GM18909 (cell line): ENCODE data around the gene TLE2.
A peak's percentile ranks its signal among the peaks of the same experiment; 100 is the strongest.

Experiments
- ATAC-seq: cut with Tn5 transposase; IDR thresholded peaks from one replicate; pipeline ENCODE4 v1.9.1; 2021; ENCODE audit warnings: mild to moderate bottlenecking; ENCODE audit not compliant: unreplicated experiment, poor library complexity

The TLE2 gene

DNA sequence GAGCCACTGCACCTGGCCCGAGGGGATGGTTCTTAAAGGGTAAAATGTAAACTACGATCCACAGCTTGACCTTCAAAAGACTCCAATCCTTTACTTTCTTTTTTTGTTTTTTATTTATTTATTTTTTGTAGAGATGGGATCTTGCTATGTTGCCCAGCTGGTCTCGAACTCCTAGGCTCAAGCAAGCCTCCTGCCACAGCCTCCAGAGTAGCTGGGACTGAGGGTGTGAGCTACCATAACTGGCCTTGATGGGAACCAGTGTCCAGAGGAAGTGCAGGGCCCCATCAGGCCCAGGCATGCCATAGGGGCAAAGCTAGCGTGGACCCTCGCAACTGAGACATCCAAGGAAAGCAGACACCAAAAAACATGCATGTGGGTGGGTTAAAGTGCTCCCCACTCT, 66.0 kb downstream of the TLE2 start:
- no peak for ATAC-seq

DNA sequence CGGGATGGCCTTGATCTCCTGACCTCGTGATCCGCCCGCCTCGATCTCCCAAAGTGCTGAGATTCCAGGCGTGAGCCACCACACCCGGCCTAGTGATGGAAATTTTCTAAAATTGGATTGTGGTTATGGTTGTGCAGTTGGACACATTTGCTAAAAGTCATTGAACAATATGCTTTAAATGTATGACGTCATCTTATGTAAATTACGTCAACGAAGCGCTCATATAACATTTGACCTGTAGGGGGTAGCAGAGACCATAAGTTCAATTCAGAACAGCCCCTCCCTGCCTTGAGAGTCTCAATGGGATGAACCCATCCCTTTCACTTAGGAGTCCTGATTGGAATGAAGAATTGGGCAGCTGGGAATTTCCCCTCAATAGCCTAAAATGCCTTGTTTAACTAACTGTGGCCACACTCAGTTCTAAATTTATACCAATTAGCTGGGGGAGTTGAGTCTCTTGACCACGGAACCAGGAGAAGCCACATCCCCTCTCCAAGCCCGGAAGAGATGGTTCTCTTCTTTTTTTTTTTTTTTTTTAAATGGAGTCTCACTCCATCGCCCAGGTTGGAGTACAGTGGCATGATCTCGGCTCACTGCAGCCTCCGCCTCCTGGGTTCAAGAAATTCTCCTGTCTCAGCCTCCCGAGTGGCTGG, 66.9 kb downstream of the TLE2 start:
- ATAC-seq = no peak

DNA sequence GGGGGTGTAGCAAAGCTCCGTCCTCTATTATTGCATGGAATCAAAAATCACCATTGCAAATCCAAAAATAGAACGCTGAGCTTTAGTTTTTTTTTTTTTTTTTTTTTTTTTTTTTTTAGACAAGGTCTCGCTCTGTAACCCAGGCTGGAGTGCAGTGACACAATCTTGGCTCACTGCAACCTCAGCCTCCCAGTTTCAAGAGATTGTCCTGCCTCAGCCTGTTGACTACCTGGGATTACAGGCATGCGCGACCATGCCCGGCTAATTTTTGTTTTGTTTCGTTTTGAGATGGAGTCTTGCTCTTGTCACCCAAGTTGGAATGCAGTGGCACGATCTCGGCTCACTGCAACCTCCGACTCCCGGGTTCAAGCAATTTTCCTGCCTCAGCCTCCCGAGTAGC, 69.0 kb downstream of the TLE2 start:
- no peak for ATAC-seq

DNA sequence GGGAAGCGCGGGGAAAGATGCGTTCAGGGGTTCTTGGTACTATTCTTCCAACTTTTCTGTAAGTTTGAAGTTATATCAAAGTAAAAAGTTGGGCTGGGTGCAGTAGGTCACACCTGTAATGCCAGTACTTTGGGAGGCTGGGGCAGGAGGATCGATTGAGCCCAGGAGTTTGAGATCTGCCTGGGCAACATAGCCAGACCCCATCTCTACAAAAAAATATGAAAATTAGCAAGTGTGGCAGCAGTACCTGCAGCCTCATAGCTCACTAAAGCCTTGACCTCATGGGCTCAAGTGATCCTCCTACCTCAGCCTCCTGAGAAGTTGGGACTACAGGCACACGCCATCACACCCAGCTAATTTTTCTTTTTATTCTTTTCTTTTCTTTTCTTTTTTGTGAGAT, 71.9 kb downstream of the TLE2 start:
- no peak for ATAC-seq

DNA sequence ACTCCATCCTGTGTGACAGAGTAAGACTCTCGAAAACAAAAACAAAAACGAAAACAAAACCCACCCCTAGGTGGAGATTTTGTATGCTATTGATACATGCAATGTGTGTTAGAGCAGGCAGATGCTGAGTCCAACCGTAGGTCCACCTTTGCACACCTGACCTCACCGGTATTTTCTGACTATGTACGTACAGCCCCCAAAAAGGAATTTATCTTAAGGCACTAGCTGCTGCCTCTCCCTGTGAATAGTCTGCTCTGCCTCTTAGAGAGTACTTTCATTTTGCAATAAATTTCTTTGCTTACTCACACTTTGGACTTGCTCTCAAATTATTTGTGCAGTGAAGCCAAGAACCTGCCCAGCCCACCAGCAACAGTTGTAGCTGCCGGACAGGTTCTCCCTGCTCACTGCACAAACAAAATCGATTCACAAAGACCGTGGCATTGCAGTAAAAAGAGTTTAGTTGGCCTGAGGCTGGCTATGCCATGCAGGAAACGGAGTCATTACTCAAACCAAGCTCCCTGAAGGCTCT, 76.1 kb downstream of the TLE2 start:
- no peak for ATAC-seq

DNA sequence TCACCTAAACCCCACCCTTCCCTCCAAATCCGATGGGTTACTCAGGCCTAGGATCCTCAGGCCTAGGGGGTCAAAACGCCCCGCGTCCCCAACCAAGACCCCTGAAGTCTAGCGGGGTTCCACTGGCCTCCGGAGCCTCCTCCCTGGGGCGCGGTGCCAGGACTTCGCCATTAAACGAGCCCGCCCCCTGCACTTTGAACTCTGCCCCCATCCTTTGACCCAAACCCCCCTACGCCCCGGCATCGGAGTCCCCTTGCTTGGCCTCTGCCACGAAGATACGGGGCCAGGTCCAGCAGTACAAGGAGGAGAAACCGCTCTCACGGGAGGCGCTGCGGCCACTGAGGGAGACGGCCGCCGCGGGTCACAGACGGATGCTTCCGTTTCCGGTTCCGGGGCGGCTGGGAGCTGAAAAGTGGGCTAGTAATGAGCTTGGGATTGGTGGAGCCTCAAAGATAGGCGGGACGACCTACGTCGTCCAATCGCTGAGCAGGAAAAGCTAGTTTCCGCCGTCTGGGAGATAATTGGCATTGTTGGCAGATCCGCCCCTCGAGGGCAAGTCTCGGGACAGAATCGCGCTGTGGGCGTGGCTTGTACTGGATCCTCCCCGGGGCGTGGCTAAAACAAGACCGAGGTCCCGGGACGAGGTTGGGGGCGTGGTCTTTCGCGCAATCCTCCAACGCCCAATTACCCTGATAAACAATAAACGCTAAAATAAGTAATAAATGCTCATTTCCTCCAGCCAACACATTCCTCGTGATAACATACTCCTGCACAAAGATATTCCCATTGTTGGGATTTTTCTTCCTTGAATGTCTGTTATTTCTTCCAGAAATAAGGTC, 78.6 kb downstream of the TLE2 start:
- peak; percentile 93 for ATAC-seq

DNA sequence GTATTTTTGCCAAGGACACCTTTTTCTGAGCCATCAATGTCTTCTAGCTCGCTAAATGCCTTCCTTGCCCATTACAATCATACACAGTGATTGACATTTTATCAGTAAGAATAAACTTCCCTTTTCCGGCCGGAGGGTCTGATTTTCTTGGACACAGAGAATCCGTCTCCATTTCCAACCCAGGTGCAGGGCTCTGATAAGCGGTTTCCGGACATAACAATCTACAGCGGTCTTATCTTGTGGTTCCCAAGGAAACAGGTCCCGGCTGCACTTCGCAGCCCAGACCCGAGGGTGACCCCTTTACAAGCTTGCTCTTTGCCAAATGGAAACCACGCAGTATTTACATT, 79.2 kb downstream of the TLE2 start:
- ATAC-seq = peak; percentile 9
